CD14-positive monocyte (primary cell): ENCODE measurements around the gene PIGB. TPM values are rescaled to one million over a fixed set of nuclear protein-coding genes. Genes with fewer than 3 reads are reported as not detected.

Source experiments
- DNase-seq, 3 donors: peaks; one replicate each; pipeline ENCODE4 v3.0.0-alpha.2; 2011 to 2022
- H2AFZ ChIP-seq: 2 replicates; pipeline ENCODE4 v1.6.0; 2012; ENCODE audit warnings: mild to moderate bottlenecking, low read depth, low read length, inconsistent platforms; ENCODE audit not compliant: insufficient read depth, poor library complexity, severe bottlenecking
- H3K27ac ChIP-seq, 2 donors: 1 replicate in 1 of 2; 2 replicates in 1 of 2; pipeline ENCODE4 v1.5.1; 2012 to 2013; ENCODE audit warnings: low read length in 2 of 2, control low read depth in 1 of 2, inconsistent platforms in 1 of 2, low read depth in 1 of 2, mild to moderate bottlenecking in 1 of 2
- H3K27me3 ChIP-seq, 2 donors: one replicate each; pipeline versions ENCODE4 v1.6.0 to v1.6.1; 2011 to 2013; ENCODE audit warnings: low read length in 2 of 2; ENCODE audit not compliant: control insufficient read depth in 2 of 2, insufficient read depth in 2 of 2
- H3K36me3 ChIP-seq, 2 donors: replicated peaks in 1 of 2; 1 replicate in 1 of 2; 2 replicates in 1 of 2; pipeline versions ENCODE4 v1.5.1 to v1.6.1; 2012 to 2013; ENCODE audit warnings: low read length in 2 of 2, control low read depth in 1 of 2, inconsistent platforms in 1 of 2, mild to moderate bottlenecking in 1 of 2; ENCODE audit not compliant: insufficient read depth in 2 of 2, control insufficient read depth in 1 of 2
- H3K4me1 ChIP-seq, 2 donors: 1 replicate in 1 of 2; 2 replicates in 1 of 2; pipeline versions ENCODE4 v1.5.1 to v1.6.1; 2012 to 2013; ENCODE audit warnings: low read length in 2 of 2, control low read depth in 1 of 2, inconsistent platforms in 1 of 2, mild to moderate bottlenecking in 1 of 2, moderate library complexity in 1 of 2; ENCODE audit not compliant: insufficient read depth in 2 of 2, control insufficient read depth in 1 of 2
- H3K4me2 ChIP-seq: replicated peaks from 2 replicates; pipeline ENCODE3; 2012; ENCODE audit warnings: low read length, moderate library complexity, mild to moderate bottlenecking; ENCODE audit not compliant: poor library complexity, severe bottlenecking; ENCODE audit errors: extremely low read depth
- H3K4me3 ChIP-seq, 3 experiments: fragments of 200-600 bp in 1 of 3; sonication (generic) in 1 of 3; replicated peaks in 1 of 3; 1 replicate in 2 of 3; 2 replicates in 1 of 3; pipeline ENCODE4 v1.5.1; 2011 to 2013; ENCODE audit warnings: low read length in 3 of 3, mild to moderate bottlenecking in 3 of 3, control low read depth in 2 of 3, low read depth in 2 of 3, inconsistent platforms in 1 of 3, moderate library complexity in 1 of 3
- H3K79me2 ChIP-seq: 2 replicates; pipeline ENCODE4 v1.6.0; 2012; ENCODE audit warnings: mild to moderate bottlenecking, control low read depth, inconsistent platforms, low read length, moderate library complexity; ENCODE audit not compliant: insufficient read depth
- H3K9ac ChIP-seq: 2 replicates; pipeline ENCODE4 v1.6.0; 2017; ENCODE audit warnings: low read length, mild to moderate bottlenecking; ENCODE audit not compliant: insufficient read depth, poor library complexity, severe bottlenecking
- H3K9me3 ChIP-seq, 2 donors: replicated peaks in 1 of 2; 1 replicate in 1 of 2; 2 replicates in 1 of 2; pipeline versions ENCODE4 v1.5.1 to v1.6.1; 2012 to 2013; ENCODE audit warnings: low read length in 2 of 2, control low read depth in 1 of 2; ENCODE audit not compliant: control insufficient read depth in 1 of 2, insufficient read depth in 1 of 2
- H4K20me1 ChIP-seq: 2 replicates; pipeline ENCODE4 v1.6.0; 2012; ENCODE audit warnings: mild to moderate bottlenecking, low read length, control low read depth, moderate library complexity; ENCODE audit not compliant: insufficient read depth
- H3K27ac Mint-ChIP-seq, 7 donors: one replicate each; pipeline ENCODE4 v1.8.0; 2020; ENCODE audit warnings: mild to moderate bottlenecking in 7 of 7, mixed read lengths in 7 of 7, moderate library complexity in 6 of 7, inconsistent platforms in 2 of 7
- H3K27me3 Mint-ChIP-seq, 3 donors: one replicate each; pipeline ENCODE4 v1.8.0; 2021 to 2022; ENCODE audit warnings: low read depth in 3 of 3, mild to moderate bottlenecking in 3 of 3, mixed read lengths in 3 of 3, moderate library complexity in 3 of 3, inconsistent platforms in 1 of 3
- H3K36me3 Mint-ChIP-seq, 2 donors: one replicate each; pipeline ENCODE4 v1.8.0; 2020; ENCODE audit warnings: mixed read lengths in 2 of 2, inconsistent platforms in 1 of 2, mild to moderate bottlenecking in 1 of 2
- H3K4me1 Mint-ChIP-seq: one replicate; pipeline ENCODE4 v1.8.0; 2020; ENCODE audit warnings: mild to moderate bottlenecking, mixed read lengths
- H3K4me3 Mint-ChIP-seq, 2 donors: one replicate each; pipeline ENCODE4 v1.8.0; 2020; ENCODE audit warnings: mild to moderate bottlenecking in 2 of 2, mixed read lengths in 2 of 2, moderate library complexity in 1 of 2
- H3K9me3 Mint-ChIP-seq, 7 donors: one replicate each; pipeline ENCODE4 v1.8.0; 2020 to 2022; ENCODE audit warnings: mixed read lengths in 7 of 7, mild to moderate bottlenecking in 6 of 7, moderate library complexity in 6 of 7, inconsistent platforms in 2 of 7
- WGBS: methylation state at CpG from one replicate; pipeline ENCODE4 v1.1.5; 2013; ENCODE audit warnings: missing lambda C conversion rate; ENCODE audit not compliant: insufficient coverage; 5-methylcytosine and 5-hydroxymethylcytosine counted together
- intact Hi-C, 2 donors: fragments of 100-400 bp; cut with micrococcal nuclease; formaldehyde crosslinking; loops; one replicate each; pipeline versions ENCODE4 v1.15.0 to v1.15.1; 2023
- polyA plus RNA-seq, 3 donors: library from polyadenylated mRNA; depleted of rRNA in 1 of 3; unstranded in 2 of 3; stranded (reverse) in 1 of 3; fragments of 300-500 nt in 2 of 3; fragments of >200 nt in 1 of 3; fragmentation: Illumina TruSeq in 2 of 3; gene quantifications; 1 replicate in 2 of 3; 2 replicates in 1 of 3; pipeline ENCODE4 v1.2.3, GENCODE V29; 2012 to 2021
- TF ChIP-seq, protein P1 (sequence below): fragments of 200-600 bp; IDR thresholded peaks from one replicate; pipeline ENCODE4 v1.8.0; 2022; ENCODE audit warnings: antibody characterized with exemption, mild to moderate bottlenecking

PIGB gene
- polyA plus RNA-seq, 3 donors: 15.3 to 16.8 (median 15.8) TPM

DNA sequence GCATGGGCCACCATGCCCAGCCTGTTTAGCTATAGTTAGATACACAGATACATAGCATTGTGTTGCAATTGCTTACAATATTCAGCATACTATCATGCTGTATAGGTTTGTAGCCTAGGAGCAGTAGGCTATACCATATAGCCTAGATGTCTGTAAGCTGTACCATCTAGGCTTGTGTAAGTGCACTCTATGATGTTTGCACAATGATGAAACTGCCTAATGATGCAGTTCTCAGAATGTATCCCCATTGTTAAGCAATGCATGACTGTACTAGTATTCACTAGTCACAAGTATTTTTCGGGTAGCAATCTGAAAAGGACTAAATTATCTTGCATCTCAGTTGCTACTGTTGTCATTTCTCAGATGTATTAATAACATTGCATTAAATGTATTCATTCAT lies 16.0 kb downstream of the PIGB start:
- Histone ChIP-seq H3K4me1 (no peaks in the 10 kb centered on the region), H3K27ac (no peak overlapping the region), H2AFZ (no peak overlapping the region), H3K36me3 (peaks cover 65 to 96% of the 10 kb centered on the region in 2 donors), H3K9me3 (no peaks in the 10 kb centered on the region), H3K27me3 (no peaks in the 10 kb centered on the region), H3K9ac (no peak overlapping the region), H3K4me3 (no peak overlapping the region), H3K4me2 (no peak overlapping the region), H3K79me2 (peaks cover 4% of the 10 kb centered on the region), H4K20me1 (no peaks in the 10 kb centered on the region)
- WGBS: no CpG with 5 or more reads among the region's 1 CpG
- TF ChIP-seq, protein P1, sequence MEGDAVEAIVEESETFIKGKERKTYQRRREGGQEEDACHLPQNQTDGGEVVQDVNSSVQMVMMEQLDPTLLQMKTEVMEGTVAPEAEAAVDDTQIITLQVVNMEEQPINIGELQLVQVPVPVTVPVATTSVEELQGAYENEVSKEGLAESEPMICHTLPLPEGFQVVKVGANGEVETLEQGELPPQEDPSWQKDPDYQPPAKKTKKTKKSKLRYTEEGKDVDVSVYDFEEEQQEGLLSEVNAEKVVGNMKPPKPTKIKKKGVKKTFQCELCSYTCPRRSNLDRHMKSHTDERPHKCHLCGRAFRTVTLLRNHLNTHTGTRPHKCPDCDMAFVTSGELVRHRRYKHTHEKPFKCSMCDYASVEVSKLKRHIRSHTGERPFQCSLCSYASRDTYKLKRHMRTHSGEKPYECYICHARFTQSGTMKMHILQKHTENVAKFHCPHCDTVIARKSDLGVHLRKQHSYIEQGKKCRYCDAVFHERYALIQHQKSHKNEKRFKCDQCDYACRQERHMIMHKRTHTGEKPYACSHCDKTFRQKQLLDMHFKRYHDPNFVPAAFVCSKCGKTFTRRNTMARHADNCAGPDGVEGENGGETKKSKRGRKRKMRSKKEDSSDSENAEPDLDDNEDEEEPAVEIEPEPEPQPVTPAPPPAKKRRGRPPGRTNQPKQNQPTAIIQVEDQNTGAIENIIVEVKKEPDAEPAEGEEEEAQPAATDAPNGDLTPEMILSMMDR: no peak
- Mint-ChIP-seq H3K27me3 (no peaks in the 10 kb centered on the region), H3K9me3 (no peaks in the 10 kb centered on the region), H3K4me1 (peaks cover 2% of the 10 kb centered on the region), H3K36me3 (peaks cover 58 to 69% of the 10 kb centered on the region in 2 donors), H3K4me3 (no peak overlapping the region), H3K27ac (peak overlapping the region in 2 of 7 donors; percentile 15 to 49)
- peak in 2 of 3 donors; percentile 29 to 49 for DNase-seq
- intact Hi-C loops: no loop called here

DNA sequence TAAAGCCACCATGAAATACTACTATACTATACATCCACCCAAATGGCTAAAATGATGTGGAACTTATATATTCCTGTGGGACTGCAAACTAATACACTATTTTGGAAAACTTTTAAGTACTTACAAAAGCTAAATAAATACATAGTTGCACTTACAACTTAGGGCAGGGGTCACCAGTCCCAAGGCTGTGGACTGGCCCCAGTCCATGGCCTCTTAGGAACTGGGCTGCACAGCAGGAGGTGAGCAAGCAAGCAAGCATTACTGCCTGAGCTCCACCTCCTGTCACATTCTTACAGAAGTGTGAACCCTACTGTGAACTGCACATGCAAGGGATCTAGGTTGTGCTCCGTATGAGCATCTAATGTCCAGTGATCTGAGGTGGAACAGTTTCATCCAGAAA lies 18.1 kb downstream of the PIGB start:
- H3K9me3 ChIP-seq: no peaks in the 10 kb centered on the region
- no peaks in the 10 kb centered on the region for H4K20me1 ChIP-seq
- no peak for DNase-seq
- Mint-ChIP-seq H3K36me3 (peaks cover 48 to 59% of the 10 kb centered on the region in 2 donors), H3K9me3 (no peaks in the 10 kb centered on the region), H3K4me3 (no peak overlapping the region), H3K4me1 (peaks cover 2% of the 10 kb centered on the region), H3K27me3 (no peaks in the 10 kb centered on the region), H3K27ac (no peak overlapping the region)
- H3K36me3 ChIP-seq: peaks cover 66 to 92% of the 10 kb centered on the region in 2 donors
- H2AFZ ChIP-seq: no peak overlapping the region
- 100% methylated on average over 1 of the region's 1 CpG for WGBS
- peaks cover 4% of the 10 kb centered on the region for H3K79me2 ChIP-seq
- H3K4me1 ChIP-seq: no peaks in the 10 kb centered on the region
- intact Hi-C loops: no loop called here
- peak overlapping the region in 1 of 2 donors; percentile 14 for H3K27ac ChIP-seq
- no peak overlapping the region for H3K4me3 ChIP-seq
- no peak overlapping the region for H3K9ac ChIP-seq
- no peak overlapping the region for H3K4me2 ChIP-seq
- H3K27me3 ChIP-seq: no peaks in the 10 kb centered on the region
- TF ChIP-seq, protein P1: no peak
